Suprapubic skin (tissue), 4 donors: ENCODE data around the gene CADPS. TPM values are rescaled to one million over a fixed set of nuclear protein-coding genes. Genes with fewer than 3 reads are reported as not detected.

Experiments used
- DNase-seq, 2 donors: peaks; one replicate each; pipeline ENCODE4 v3.0.0-alpha.2; 2019; ENCODE audit warnings: low spot score in 2 of 2
- H3K27ac ChIP-seq: fragments of 200-600 bp; sonication (generic); one replicate; pipeline ENCODE4 v1.5.1; 2019
- H3K27me3 ChIP-seq: fragments of 200-600 bp; sonication (generic); one replicate; pipeline ENCODE4 v1.5.1; 2019
- H3K36me3 ChIP-seq: fragments of 200-600 bp; sonication (generic); one replicate; pipeline ENCODE4 v1.5.1; 2019
- H3K4me1 ChIP-seq: fragments of 200-600 bp; sonication (generic); one replicate; pipeline ENCODE4 v1.5.1; 2019
- H3K4me3 ChIP-seq: fragments of 200-600 bp; sonication (generic); one replicate; pipeline ENCODE4 v1.5.1; 2019; ENCODE audit warnings: mild to moderate bottlenecking
- H3K9me3 ChIP-seq: fragments of 200-600 bp; sonication (generic); one replicate; pipeline ENCODE4 v1.5.1; 2019
- EP300 ChIP-seq: sonication (generic); formaldehyde crosslinking; IDR thresholded peaks from one replicate; pipeline ENCODE4 v1.6.1; 2017; ENCODE audit warnings: antibody characterized with exemption
- POLR2A ChIP-seq, 2 donors: fragments of 450-650 bp; IDR thresholded peaks; one replicate each; pipeline ENCODE4 v1.6.1; 2017; ENCODE audit warnings: antibody characterized with exemption in 2 of 2, mild to moderate bottlenecking in 2 of 2, moderate library complexity in 2 of 2
- POLR2AphosphoS5 ChIP-seq, 3 donors: sonication (generic); formaldehyde crosslinking; IDR thresholded peaks; one replicate each; pipeline ENCODE4 v1.6.1; 2017; ENCODE audit warnings: antibody characterized with exemption in 3 of 3
- WGBS: methylation state at CpG from one replicate; pipeline ENCODE4 v1.1.5; 2018; 5-methylcytosine and 5-hydroxymethylcytosine counted together
- total RNA-seq, 4 donors: library from RNA; depleted of rRNA; stranded (reverse); fragments of >200 nt; gene quantifications; one replicate each; pipeline ENCODE4 v1.1.0, GENCODE V29; 2016
- TF ChIP-seq, protein P1 (sequence below), 2 donors: fragments of 200-600 bp in 1 of 2; fragments of 450-650 bp in 1 of 2; sonication (generic) in 1 of 2; IDR thresholded peaks; one replicate each; pipeline ENCODE4 v1.5.1; 2016 to 2019; ENCODE audit warnings: antibody characterized with exemption in 2 of 2, mild to moderate bottlenecking in 1 of 2, moderate library complexity in 1 of 2

CADPS gene
- total RNA-seq, 4 donors from 2014 or later, result 0.57 to 3.8 (median 3.0) TPM

DNA sequence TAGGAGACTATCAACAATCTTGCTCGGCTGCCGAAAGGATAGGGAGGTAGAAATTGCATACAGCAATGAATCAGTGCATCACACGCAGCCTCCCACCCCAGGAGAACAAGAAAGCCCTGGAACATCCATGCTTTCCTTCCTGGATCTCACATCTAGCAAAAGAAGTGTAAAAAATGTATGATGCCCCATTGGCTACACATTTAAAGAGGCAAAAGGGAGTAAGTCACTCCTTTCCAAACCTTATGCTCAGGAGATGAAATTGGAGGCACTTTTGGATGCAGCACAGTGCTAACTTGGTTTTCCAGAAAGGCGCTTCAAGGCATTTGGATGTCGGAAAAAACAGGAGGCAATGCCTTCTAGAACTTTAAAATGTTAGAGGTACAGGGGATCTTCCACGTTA is 469.6 kb downstream of the CADPS start:
- no peak for TF ChIP-seq POLR2AphosphoS5 (IDR thresholded peaks at IDR 0.05)
- TF ChIP-seq EP300, result no peak
- TF ChIP-seq, protein P1, sequence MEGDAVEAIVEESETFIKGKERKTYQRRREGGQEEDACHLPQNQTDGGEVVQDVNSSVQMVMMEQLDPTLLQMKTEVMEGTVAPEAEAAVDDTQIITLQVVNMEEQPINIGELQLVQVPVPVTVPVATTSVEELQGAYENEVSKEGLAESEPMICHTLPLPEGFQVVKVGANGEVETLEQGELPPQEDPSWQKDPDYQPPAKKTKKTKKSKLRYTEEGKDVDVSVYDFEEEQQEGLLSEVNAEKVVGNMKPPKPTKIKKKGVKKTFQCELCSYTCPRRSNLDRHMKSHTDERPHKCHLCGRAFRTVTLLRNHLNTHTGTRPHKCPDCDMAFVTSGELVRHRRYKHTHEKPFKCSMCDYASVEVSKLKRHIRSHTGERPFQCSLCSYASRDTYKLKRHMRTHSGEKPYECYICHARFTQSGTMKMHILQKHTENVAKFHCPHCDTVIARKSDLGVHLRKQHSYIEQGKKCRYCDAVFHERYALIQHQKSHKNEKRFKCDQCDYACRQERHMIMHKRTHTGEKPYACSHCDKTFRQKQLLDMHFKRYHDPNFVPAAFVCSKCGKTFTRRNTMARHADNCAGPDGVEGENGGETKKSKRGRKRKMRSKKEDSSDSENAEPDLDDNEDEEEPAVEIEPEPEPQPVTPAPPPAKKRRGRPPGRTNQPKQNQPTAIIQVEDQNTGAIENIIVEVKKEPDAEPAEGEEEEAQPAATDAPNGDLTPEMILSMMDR (IDR thresholded peaks at IDR 0.05), result no peak
- TF ChIP-seq POLR2A (IDR thresholded peaks at IDR 0.05), result no peak
- Histone ChIP-seq H3K9me3 (no peaks in the 10 kb centered on the region), H3K4me1 (no peaks in the 10 kb centered on the region), H3K36me3 (no peaks in the 10 kb centered on the region), H3K27me3 (no peaks in the 10 kb centered on the region), H3K4me3 (no peak overlapping the region), H3K27ac (no peak overlapping the region)
- DNase-seq, result no peak
- 89% methylated on average over 6 of the region's 6 CpGs for WGBS

DNA sequence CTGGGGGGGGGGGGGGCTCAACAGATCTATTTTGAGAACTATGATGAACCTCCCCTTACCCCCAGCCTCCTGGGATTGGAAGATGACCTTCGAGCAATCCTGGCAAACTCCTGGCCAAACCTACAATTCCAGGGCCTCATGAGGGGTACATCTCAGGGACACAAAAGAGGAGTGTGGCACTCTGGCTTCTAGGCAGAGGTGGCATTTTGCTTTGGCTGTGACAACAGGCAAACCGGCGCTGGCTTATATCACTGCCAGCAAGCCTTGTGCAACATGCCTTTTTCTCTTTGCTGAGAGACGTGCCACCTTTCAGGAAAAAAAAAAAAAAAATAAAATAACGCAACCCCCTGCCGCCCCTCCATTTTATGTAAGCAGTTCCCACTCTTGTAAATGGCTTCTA is 470.1 kb downstream of the CADPS start:
- Histone ChIP-seq H3K4me1 (no peaks in the 10 kb centered on the region), H3K27me3 (no peaks in the 10 kb centered on the region), H3K4me3 (no peak overlapping the region), H3K36me3 (no peaks in the 10 kb centered on the region), H3K27ac (no peak overlapping the region), H3K9me3 (no peaks in the 10 kb centered on the region)
- TF ChIP-seq POLR2AphosphoS5 (IDR thresholded peaks at IDR 0.05) (no peak), POLR2A (IDR thresholded peaks at IDR 0.05) (no peak), EP300 (no peak)
- TF ChIP-seq, protein P1 (IDR thresholded peaks at IDR 0.05), result no peak
- DNase-seq, result no peak
- 81% methylated on average over 6 of the region's 6 CpGs for WGBS

GRCh38 chr3:62404321-62404720 is 470.9 kb downstream of the CADPS start:
- no peak for DNase-seq
- no peak overlapping the region for H3K27ac ChIP-seq
- H3K27me3 ChIP-seq, result no peaks in the 10 kb centered on the region
- H3K36me3 ChIP-seq, result no peaks in the 10 kb centered on the region
- H3K9me3 ChIP-seq, result no peaks in the 10 kb centered on the region
- H3K4me3 ChIP-seq, result no peak overlapping the region
- no peak for TF ChIP-seq EP300
- TF ChIP-seq, protein P1 (IDR thresholded peaks at IDR 0.05), result no peak
- TF ChIP-seq POLR2A (IDR thresholded peaks at IDR 0.05), result no peak
- no peak for TF ChIP-seq POLR2AphosphoS5 (IDR thresholded peaks at IDR 0.05)
- 86% methylated on average over 8 of the region's 8 CpGs for WGBS
- no peaks in the 10 kb centered on the region for H3K4me1 ChIP-seq

DNA sequence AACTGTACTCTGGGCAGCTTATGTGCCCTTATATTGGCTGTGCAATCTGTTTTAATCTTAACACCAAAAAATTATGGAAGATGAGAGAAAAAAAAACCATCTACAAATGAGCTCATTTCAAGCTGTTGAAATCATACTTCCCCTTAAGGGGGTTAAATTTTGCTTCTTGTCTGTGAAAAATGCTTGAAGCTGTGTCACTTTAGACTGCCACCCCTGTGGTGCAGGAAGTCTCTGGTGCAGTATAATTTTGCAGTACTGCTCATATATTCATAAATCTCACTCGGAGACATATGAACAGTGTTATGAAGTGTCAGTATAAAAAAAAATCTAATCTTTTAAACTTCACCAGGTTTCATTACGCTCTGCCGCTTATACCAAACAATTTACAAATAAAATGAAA is 471.5 kb downstream of the CADPS start:
- no peaks in the 10 kb centered on the region for H3K36me3 ChIP-seq
- H3K9me3 ChIP-seq, result no peaks in the 10 kb centered on the region
- no peaks in the 10 kb centered on the region for H3K4me1 ChIP-seq
- H3K27ac ChIP-seq, result no peak overlapping the region
- WGBS, result 78% methylated on average over 3 of the region's 3 CpGs
- H3K27me3 ChIP-seq, result no peaks in the 10 kb centered on the region
- no peak for DNase-seq
- no peak overlapping the region for H3K4me3 ChIP-seq
- TF ChIP-seq EP300, result no peak
- TF ChIP-seq POLR2AphosphoS5 (IDR thresholded peaks at IDR 0.05), result no peak
- no peak for TF ChIP-seq POLR2A (IDR thresholded peaks at IDR 0.05)
- TF ChIP-seq, protein P1 (IDR thresholded peaks at IDR 0.05), result no peak

GRCh38 chr3:62392626-62393292 is 482.5 kb downstream of the CADPS start:
- H3K36me3 ChIP-seq, result no peaks in the 10 kb centered on the region
- no peak overlapping the region for H3K27ac ChIP-seq
- no peaks in the 10 kb centered on the region for H3K9me3 ChIP-seq
- TF ChIP-seq POLR2A (IDR thresholded peaks at IDR 0.05), result no peak
- TF ChIP-seq, protein P1 (IDR thresholded peaks at IDR 0.05), result no peak
- no peak for TF ChIP-seq EP300
- no peak for TF ChIP-seq POLR2AphosphoS5 (IDR thresholded peaks at IDR 0.05)
- WGBS, result 51% methylated on average over 5 of the region's 5 CpGs
- DNase-seq, result no peak
- no peak overlapping the region for H3K4me3 ChIP-seq
- peaks cover 8% of the 10 kb centered on the region for H3K27me3 ChIP-seq
- H3K4me1 ChIP-seq, result no peaks in the 10 kb centered on the region
